Brain microvascular endothelial cell (primary cell): Measurements from ENCODE around the gene FAM227A.

Experiments used
- DNase-seq: peaks from one replicate; pipeline ENCODE4 v3.0.0-alpha.2; 2020
- H3K27ac ChIP-seq: fragments of 250-450 bp; sonication (Bioruptor Pico); 2 replicates; pipeline ENCODE4 v1.5.1; 2020; ENCODE audit warnings: mild to moderate bottlenecking, moderate library complexity
- H3K27me3 ChIP-seq: fragments of 250-450 bp; sonication (Bioruptor Pico); replicated peaks from 2 replicates; pipeline ENCODE4 v1.5.1; 2020; ENCODE audit warnings: mild to moderate bottlenecking
- H3K36me3 ChIP-seq: fragments of 250-450 bp; sonication (Bioruptor Pico); replicated peaks from 2 replicates; pipeline ENCODE4 v1.5.1; 2020; ENCODE audit warnings: mild to moderate bottlenecking
- H3K4me3 ChIP-seq: 2 replicates; pipeline ENCODE4 v1.5.1; 2011; ENCODE audit warnings: low read depth, mild to moderate bottlenecking, control low read depth, low read length, moderate library complexity
- in situ Hi-C: cut with HindIII; loops from 2 replicates; pipeline ENCODE4 v1.10.0; 2017; ENCODE audit warnings: low sequenced_read_pairs, low pct_ligation_motif_present
- TF ChIP-seq, protein P1 (sequence below): IDR thresholded peaks from 2 replicates; pipeline ENCODE4 v1.5.1; 2011; ENCODE audit warnings: low read depth, mild to moderate bottlenecking, moderate library complexity, low read length, control low read depth, inconsistent platforms; ENCODE audit errors: missing control alignments

Gene FAM227A

DNA sequence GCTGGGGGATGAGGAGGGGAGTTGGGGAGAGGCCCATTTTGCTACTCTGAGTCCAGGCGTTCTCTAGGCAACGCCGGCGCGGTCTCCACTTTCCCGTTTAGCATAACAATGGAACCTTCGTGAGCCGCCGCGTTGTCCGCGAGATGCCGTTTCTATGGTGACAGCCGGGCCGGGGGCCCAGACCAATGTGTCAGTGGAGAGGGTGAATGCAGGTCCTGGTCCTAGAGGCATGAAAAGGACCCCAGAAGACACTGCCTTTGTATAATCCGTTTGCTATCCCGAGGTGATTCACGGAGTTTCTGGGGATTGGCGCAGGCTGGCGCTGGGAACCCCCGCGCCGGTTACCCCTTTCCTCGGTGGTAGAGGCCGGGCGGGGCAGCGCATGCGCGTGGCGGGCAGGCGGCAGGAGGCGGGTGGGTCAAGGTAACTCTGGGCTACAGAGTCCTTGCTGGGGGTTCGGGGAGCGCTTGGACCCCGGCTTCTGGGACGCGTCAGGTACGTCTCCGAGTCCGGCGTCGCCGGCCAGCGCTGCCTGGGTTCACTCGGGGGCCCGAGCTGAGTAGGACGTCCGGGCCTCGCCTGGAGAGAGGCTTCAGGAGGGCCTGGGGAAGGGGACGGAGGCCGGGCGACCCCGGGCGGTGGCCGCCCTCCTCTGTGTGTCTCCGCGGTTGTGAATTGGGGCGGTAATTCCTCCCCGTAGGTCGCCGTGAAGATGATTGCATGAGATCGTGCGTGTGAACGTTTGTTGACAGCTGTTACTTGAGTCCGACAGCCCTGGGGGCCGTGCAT is at the start of gene FAM227A, which contains the start of gene CBY1:
FAM227A (minus strand) TSS at position 137 of the 789 bp plus-strand sequence. CDS start 6,224 bp downstream, outside the sequence.
CBY1 (plus strand) TSS at position 383 of the 789 bp plus-strand sequence. CDS start 11,417 bp downstream, outside the sequence.
- Histone ChIP-seq H3K27me3 (no peaks in the 10 kb centered on the region), H3K27ac (peak within 1 kb of the TSS; percentile 100), H3K36me3 (no peaks in the 10 kb centered on the region), H3K4me3 (peak within 1 kb of the TSS; percentile 91)
- TF ChIP-seq, protein P1, sequence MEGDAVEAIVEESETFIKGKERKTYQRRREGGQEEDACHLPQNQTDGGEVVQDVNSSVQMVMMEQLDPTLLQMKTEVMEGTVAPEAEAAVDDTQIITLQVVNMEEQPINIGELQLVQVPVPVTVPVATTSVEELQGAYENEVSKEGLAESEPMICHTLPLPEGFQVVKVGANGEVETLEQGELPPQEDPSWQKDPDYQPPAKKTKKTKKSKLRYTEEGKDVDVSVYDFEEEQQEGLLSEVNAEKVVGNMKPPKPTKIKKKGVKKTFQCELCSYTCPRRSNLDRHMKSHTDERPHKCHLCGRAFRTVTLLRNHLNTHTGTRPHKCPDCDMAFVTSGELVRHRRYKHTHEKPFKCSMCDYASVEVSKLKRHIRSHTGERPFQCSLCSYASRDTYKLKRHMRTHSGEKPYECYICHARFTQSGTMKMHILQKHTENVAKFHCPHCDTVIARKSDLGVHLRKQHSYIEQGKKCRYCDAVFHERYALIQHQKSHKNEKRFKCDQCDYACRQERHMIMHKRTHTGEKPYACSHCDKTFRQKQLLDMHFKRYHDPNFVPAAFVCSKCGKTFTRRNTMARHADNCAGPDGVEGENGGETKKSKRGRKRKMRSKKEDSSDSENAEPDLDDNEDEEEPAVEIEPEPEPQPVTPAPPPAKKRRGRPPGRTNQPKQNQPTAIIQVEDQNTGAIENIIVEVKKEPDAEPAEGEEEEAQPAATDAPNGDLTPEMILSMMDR, result no peak
- in situ Hi-C loops, result no loop called here
- peak; percentile 83 for DNase-seq

DNA sequence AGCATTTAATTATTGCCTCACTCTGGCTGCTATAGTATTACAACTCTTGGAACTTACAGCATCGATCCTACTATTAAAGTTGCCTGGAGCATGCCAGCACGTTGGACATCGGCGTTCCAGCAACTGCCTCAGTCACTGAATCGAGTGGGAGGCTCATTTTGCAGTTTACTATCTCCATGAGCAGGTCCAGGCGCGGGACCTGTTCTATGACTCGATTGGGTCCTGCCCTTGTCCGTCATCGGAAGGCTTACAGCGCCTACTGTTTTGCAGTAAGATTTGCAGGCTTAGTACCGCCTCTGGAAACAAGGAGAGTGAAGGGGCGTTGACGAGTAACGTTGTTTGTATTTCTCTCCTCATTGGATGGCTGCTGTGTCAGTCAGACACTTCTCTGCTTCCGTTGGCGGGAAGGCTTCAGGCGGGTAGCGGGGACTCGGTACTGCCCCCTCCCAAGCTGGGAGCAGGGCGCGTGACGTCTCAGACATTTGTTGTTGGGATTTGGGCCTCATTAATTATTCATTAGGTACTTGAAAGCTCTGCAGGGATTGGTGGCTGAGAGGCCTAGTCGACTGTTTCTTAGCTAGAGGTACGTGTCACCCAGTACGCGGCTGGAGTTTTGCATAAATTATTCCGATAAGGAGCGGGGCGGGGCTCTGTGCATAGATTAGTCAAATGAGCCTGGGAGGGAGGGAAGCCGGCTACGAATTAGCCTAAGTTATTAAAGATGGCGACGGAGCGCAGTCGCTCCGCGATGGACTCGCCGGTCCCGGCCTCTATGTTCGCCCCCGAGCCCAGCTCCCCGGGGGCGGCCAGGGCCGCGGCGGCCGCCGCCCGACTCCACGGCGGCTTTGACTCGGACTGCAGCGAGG is 49.3 kb upstream of the FAM227A start, which contains the start of gene GTPBP1:
GTPBP1 (plus strand) TSS at position 710 of the 866 bp plus-strand sequence; CDS start at position 722, 12 bp downstream.
- DNase-seq, result peak; percentile 100
- peak within 1 kb of the TSS; percentile 92 for H3K4me3 ChIP-seq
- no peaks in the 10 kb centered on the region for H3K27me3 ChIP-seq
- peak within 1 kb of the TSS; percentile 88 for H3K27ac ChIP-seq
- H3K36me3 ChIP-seq, result peaks cover 2% of the 10 kb centered on the region
- TF ChIP-seq, protein P1, result peak; percentile 17
- in situ Hi-C loops, result no loop called here

DNA sequence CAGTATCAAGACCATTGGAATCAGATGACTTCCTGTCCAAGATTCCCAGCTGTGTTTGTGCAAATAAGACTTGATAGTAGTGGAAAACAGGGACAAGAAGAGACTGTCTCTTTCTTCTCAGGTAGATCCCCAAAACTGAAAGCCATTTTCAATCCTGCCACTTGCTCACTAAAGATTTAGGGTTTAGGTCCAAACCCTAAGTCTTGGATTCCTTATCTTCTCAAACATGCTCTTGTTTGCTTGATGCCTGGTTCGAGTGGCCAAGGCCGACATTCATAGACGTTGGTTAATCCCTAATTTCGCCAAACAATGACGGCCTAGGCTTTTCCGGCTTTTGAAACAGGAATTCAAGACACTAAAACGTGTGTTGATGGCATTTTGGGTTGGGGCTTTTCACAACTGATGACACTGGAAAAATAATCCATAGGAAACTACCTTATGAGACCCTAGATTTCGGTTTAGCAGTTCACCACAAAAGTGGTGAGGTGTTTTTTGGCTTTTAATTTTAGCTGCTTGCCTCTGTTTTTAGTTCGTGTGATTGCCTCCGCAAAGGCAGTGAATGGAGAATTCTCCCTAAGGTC is 48.6 kb upstream of the FAM227A start:
- no peak for DNase-seq
- in situ Hi-C loops, result no loop called here
- H3K4me3 ChIP-seq, result peak overlapping the region; percentile 47

DNA sequence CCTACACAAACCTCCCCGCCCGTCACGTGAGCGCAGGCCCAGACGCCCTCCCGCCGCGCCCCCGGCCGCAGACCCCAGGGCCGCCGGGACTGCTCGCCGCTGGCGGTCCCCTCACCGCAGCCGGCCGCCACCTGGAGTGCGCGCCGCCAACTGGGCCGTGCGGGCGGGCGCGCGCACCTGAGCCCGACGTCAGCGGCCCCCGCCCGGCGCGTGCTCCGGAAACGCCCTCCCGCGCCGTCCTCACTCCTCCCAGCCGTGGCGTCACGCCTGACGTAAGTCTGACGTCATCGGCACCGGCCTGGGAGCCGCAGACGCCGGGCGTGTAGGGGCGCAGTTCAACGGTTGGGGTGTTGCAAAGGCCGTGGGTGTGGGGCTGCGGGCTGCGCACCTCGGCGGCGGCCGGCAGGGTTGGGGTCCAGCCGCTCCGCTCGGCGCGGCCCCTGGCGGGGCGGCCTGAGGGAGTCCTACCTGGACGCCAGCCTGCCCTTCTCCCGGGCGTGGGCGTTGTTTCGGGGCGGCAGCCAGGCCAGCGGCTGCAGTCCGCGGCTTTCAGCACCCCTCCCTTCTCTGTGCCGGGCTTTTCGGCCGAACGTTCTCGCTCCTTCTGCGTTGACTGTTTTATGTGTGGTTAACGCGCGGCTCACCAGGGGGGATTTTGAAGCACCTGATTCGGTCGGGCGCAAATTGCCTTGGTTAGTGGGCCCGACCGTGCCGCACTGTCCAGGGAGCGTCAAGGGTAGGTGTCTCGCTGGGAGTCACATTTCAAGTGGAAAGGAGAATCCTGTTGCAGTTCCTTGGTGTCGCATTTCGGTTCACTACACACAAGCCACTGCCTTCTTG is 44.8 kb upstream of the FAM227A start, which contains the start of gene JOSD1:
JOSD1 (minus strand) TSS at position 155 of the 840 bp plus-strand sequence. CDS start 956 bp downstream, outside the sequence.
- Histone ChIP-seq H3K4me3 (peak within 1 kb of the TSS; percentile 87), H3K27me3 (no peaks in the 10 kb centered on the region), H3K27ac (peak within 1 kb of the TSS; percentile 97), H3K36me3 (peaks cover 4% of the 10 kb centered on the region)
- in situ Hi-C loops, result no loop called here
- TF ChIP-seq, protein P1, result no peak
- DNase-seq, result peak; percentile 88

More for the DNA sequence above, 48.6 kb upstream of the FAM227A start:
- H3K27ac ChIP-seq, result peak overlapping the region; percentile 22
- peaks cover 4% of the 10 kb centered on the region for H3K36me3 ChIP-seq
- H3K27me3 ChIP-seq, result no peaks in the 10 kb centered on the region
- TF ChIP-seq, protein P1, result no peak
